BE2C (cell line): ENCODE results near the gene TMEM231.

Experiments
- DNase-seq: peaks from one replicate; pipeline ENCODE4 v3.0.0-alpha.2; 2020
- H3K27me3 ChIP-seq: fragments of 250-450 bp; sonication (Bioruptor Pico); 2 replicates; pipeline ENCODE4 v1.5.1; 2020; ENCODE audit warnings: mild to moderate bottlenecking
- H3K36me3 ChIP-seq: fragments of 250-450 bp; sonication (Bioruptor Pico); 2 replicates; pipeline ENCODE4 v1.5.1; 2020; ENCODE audit warnings: mild to moderate bottlenecking
- H3K4me1 ChIP-seq: fragments of 250-450 bp; sonication (Bioruptor Pico); 2 replicates; pipeline ENCODE4 v1.5.1; 2020
- H3K4me3 ChIP-seq: 2 replicates; pipeline ENCODE4 v1.5.1; 2011; ENCODE audit warnings: low read depth, low read length
- H3K9me3 ChIP-seq: fragments of 250-450 bp; sonication (Bioruptor Pico); 2 replicates; pipeline ENCODE4 v1.5.1; 2020
- TF ChIP-seq, protein P1 (sequence below): IDR thresholded peaks from 2 replicates; pipeline ENCODE4 v1.5.1; 2012; ENCODE audit warnings: mild to moderate bottlenecking, low read depth, low read length

TMEM231 gene

DNA sequence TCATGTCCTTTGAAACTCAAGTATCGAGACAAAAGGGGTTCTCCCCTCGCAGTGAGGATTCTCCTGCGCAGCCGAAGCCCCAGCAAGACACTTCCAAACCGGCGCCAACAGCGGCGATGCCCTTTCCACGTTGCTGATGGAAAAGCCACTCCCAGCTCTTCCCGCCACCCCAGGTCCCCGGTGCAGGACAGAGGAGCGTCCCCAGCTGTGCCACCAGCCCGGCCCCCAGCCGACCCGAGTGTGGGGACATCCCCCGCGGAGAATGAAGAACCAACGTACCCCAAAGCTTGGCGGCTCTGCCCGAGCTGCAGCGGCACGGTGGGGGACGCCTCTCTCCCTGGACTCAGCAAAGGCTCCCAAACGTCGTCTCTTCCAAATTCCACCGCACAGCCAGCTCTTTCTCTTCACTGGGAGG is 61.4 kb downstream of the TMEM231 start:
- no peaks in the 10 kb centered on the region for H3K36me3 ChIP-seq
- peaks cover 17% of the 10 kb centered on the region for H3K4me1 ChIP-seq
- H3K27me3 ChIP-seq = no peaks in the 10 kb centered on the region
- H3K4me3 ChIP-seq = no peak overlapping the region
- TF ChIP-seq, protein P1, sequence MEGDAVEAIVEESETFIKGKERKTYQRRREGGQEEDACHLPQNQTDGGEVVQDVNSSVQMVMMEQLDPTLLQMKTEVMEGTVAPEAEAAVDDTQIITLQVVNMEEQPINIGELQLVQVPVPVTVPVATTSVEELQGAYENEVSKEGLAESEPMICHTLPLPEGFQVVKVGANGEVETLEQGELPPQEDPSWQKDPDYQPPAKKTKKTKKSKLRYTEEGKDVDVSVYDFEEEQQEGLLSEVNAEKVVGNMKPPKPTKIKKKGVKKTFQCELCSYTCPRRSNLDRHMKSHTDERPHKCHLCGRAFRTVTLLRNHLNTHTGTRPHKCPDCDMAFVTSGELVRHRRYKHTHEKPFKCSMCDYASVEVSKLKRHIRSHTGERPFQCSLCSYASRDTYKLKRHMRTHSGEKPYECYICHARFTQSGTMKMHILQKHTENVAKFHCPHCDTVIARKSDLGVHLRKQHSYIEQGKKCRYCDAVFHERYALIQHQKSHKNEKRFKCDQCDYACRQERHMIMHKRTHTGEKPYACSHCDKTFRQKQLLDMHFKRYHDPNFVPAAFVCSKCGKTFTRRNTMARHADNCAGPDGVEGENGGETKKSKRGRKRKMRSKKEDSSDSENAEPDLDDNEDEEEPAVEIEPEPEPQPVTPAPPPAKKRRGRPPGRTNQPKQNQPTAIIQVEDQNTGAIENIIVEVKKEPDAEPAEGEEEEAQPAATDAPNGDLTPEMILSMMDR = no peak
- no peaks in the 10 kb centered on the region for H3K9me3 ChIP-seq
- no peak for DNase-seq

DNA sequence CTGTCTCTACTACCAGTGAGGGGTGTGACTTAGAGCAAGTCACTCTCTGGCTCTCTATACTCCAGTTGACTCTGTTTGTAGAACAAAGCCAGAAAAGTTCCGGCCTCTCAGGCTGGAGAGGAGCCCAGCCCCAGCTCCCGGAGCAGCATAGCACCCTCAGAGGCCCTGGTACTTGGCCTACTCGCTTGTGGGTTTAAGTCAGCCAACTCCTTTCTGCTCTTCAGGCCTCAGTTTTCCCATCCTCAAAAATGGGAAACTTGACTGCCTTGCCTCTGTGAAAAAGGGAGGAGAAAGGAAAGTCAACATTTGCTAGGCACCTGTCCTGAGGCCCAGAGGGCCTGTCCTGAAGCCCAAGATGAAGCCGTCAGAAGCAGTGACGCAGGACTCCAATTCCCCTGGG is 61.9 kb downstream of the TMEM231 start:
- H3K27me3 ChIP-seq = no peaks in the 10 kb centered on the region
- no peaks in the 10 kb centered on the region for H3K36me3 ChIP-seq
- H3K9me3 ChIP-seq = no peaks in the 10 kb centered on the region
- no peak for DNase-seq
- peaks cover 14% of the 10 kb centered on the region for H3K4me1 ChIP-seq
- no peak overlapping the region for H3K4me3 ChIP-seq
- TF ChIP-seq, protein P1 = no peak

GRCh38 chr16:75491876-75492275 is 64.2 kb downstream of the TMEM231 start:
- Histone ChIP-seq H3K36me3 (no peaks in the 10 kb centered on the region), H3K9me3 (no peaks in the 10 kb centered on the region), H3K27me3 (no peaks in the 10 kb centered on the region), H3K4me3 (no peak overlapping the region), H3K4me1 (peaks cover 10% of the 10 kb centered on the region)
- TF ChIP-seq, protein P1 = peak; percentile 46; the same call in 1 of the 2 replicates
- DNase-seq = peak; percentile 88

DNA sequence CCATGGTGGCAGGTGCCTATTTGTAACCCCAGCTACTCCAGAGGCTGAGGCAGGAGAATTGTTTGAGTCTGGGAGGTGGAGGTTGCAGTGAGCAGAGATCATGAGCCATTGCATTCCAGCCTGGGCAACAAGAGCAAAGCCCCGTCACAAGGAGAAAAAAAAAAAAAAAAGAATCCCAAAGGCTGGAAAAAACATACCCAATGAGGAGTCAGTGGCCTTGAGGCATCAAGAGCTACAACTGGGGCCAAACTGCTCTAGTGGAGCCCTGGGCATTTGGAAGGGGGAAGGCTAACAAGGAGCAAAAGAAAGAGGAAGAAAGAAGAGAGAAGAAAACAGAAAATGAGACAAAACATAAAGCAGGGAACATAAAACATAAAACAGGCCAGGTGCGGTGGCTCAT is 67.7 kb downstream of the TMEM231 start:
- DNase-seq = no peak
- TF ChIP-seq, protein P1 = no peak
- peaks cover 10% of the 10 kb centered on the region for H3K4me1 ChIP-seq
- no peak overlapping the region for H3K4me3 ChIP-seq
- H3K36me3 ChIP-seq = no peaks in the 10 kb centered on the region
- H3K9me3 ChIP-seq = no peaks in the 10 kb centered on the region
- no peaks in the 10 kb centered on the region for H3K27me3 ChIP-seq
